ENCODE data around the gene AP3B1. TPM values are rescaled to one million over a fixed set of nuclear protein-coding genes. Genes with fewer than 3 reads are reported as not detected.

The AP3B1 gene
- total and polyA plus RNA-seq, 2 of the 8 experiments (the other 6 are each of a cell fraction or from before 2014, with no cell fraction given): 45.8 to 48.3 TPM

DNA sequence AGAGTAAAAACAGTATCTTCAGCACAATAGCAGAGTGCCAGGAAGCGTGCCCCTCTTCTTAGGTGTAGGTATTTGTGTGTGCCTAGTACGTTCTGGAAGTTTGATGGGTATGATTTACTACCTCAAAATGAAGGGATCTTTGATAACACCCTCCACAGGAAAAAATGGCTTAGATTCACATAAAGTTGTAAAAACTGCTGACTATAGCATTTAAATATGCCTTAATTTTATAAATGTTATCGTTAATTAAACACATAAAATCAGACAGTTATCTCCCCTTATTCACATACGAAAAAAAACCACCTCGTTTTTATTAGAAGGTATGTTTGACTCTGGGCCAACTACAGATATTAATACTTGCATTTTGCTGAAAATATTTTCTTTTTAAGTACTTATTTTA, 274.8 kb downstream of the AP3B1 start:
- Histone ChIP-seq H3K23ac (ENCODE audit: insufficient read length) (no peak overlapping the region), H4K8ac (ENCODE audit: extremely low read depth, insufficient read depth, low read length) (no peak overlapping the region), H2BK20ac (ENCODE audit: low read length) (no peak overlapping the region), H3K9me3 (ENCODE audit: insufficient read depth in 2 of 2, low read depth in 1 of 2, low read length in 1 of 2) (no peaks in the 10 kb centered on the region), H3K18ac (ENCODE audit: extremely low read depth, low read length) (no peak overlapping the region), H2AK5ac (ENCODE audit: low read depth, low read length) (no peak overlapping the region), H3K27ac (ENCODE audit: low read depth, low read length) (no peak overlapping the region), H3K56ac (replicated peaks; ENCODE audit: insufficient read length, low read depth, low read length) (no peak overlapping the region), H4K91ac (replicated peaks; ENCODE audit: insufficient read length, low read length) (no peak overlapping the region), H3K14ac (ENCODE audit: insufficient read length) (no peak overlapping the region), H4K20me1 (replicated peaks in 1 of 2; ENCODE audit: control insufficient read depth in 1 of 2, insufficient read depth in 2 of 2, low read length in 2 of 2) (peaks cover 2 to 8% of the 10 kb centered on the region in 2 experiments), H4K5ac (ENCODE audit: insufficient read length, low read depth, low read length) (no peak overlapping the region), H2BK5ac (ENCODE audit: low read depth, low read length) (no peak overlapping the region), H3K4me3 (ENCODE audit: extremely low read depth in 1 of 4, insufficient read depth in 2 of 4, low read depth in 3 of 4, low read length in 4 of 4) (no peak overlapping the region), H2BK15ac (ENCODE audit: low read length) (no peak overlapping the region), H3K4ac (replicated peaks; ENCODE audit: insufficient read length, low read depth, low read length) (no peak overlapping the region), H3K9ac (replicated peaks in 1 of 4; ENCODE audit: extremely low read depth in 1 of 4, low read depth in 3 of 4, low read length in 3 of 4) (no peak overlapping the region), H2BK12ac (ENCODE audit: low read depth, low read length) (no peak overlapping the region), H3K4me2 (ENCODE audit: insufficient read depth in 1 of 2, low read depth in 2 of 2, low read length in 2 of 2) (no peak overlapping the region), H3K23me2 (ENCODE audit: low read depth, low read length) (no peaks in the 10 kb centered on the region), H2AFZ (ENCODE audit: low read length) (no peak overlapping the region), H3K27me3 (replicated peaks in 1 of 4; ENCODE audit: control insufficient read depth in 3 of 4, extremely low read depth in 1 of 4, insufficient read depth in 3 of 4, low read length in 3 of 4) (peaks cover 21 to 60% (median 46%) of the 10 kb centered on the region in 4 experiments), H3K4me1 (replicated peaks in 1 of 4; ENCODE audit: control insufficient read depth in 3 of 4, insufficient read depth in 4 of 4, low read length in 3 of 4) (peaks cover 0 to 5% (median 0%) of the 10 kb centered on the region in 4 experiments; a peak in 2 of 7 replicates), H3K79me2 (ENCODE audit: control insufficient read depth in 1 of 2, insufficient read depth in 2 of 2, low read length in 2 of 2) (no peaks in the 10 kb centered on the region), H3K79me1 (ENCODE audit: low read depth, low read length) (no peaks in the 10 kb centered on the region), H3K36me3 (ENCODE audit: control insufficient read depth in 2 of 4, insufficient read depth in 4 of 4, low read length in 3 of 4) (peaks cover 0 to 2% (median 0%) of the 10 kb centered on the region in 4 experiments; a peak in 1 of 8 replicates), H2BK120ac (replicated peaks; ENCODE audit: low read depth, low read length) (no peak overlapping the region)
- WGBS, 2 experiments (ENCODE audit: extremely low coverage in 1 of 2, insufficient coverage in 1 of 2, insufficient read length in 1 of 2, insufficient replicate concordance in 2 of 2, low coverage in 1 of 2, low lambda C conversion rate in 2 of 2, missing lambda C conversion rate in 1 of 2): 89% methylated on average over 5 of the region's 5 CpGs; no CpG with 5 or more reads in 1 of the 2 experiments
- no peak for DNase-seq (ENCODE audit: low read depth in 1 of 2, low spot score in 2 of 2)
- ChIA-PET CTCF (ENCODE audit: partially characterized antibody) (interaction anchor here (1.2 kb wide), 1 partner anchor 11 kb away, joined by 4 read pairs; no protein-coding TSS in a partner anchor), POLR2A (ENCODE audit: partially characterized antibody) (no interaction called here)
- TF ChIP-seq, protein P1, sequence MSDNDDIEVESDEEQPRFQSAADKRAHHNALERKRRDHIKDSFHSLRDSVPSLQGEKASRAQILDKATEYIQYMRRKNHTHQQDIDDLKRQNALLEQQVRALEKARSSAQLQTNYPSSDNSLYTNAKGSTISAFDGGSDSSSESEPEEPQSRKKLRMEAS (IDR thresholded peaks at IDR 0.05): no peak
- TF ChIP-seq SUZ12 (IDR thresholded peaks at IDR 0.05; ENCODE audit: low read length) (no peak), MAFK (IDR thresholded peaks at IDR 0.05; ENCODE audit: low read depth, low read length) (peak; percentile 86), BRCA1 (IDR thresholded peaks at IDR 0.05; ENCODE audit: low read depth, low read length) (no peak), ASH2L (IDR thresholded peaks at IDR 0.05; ENCODE audit: low read length) (no peak)
- no peak for FAIRE-seq

All from H1 (cell line).